ENCODE data around the gene KCNQ1OT1. TPM values are rescaled to one million over a fixed set of nuclear protein-coding genes. Genes with fewer than 3 reads are reported as not detected.

KCNQ1OT1 gene
- total and polyA plus RNA-seq, 2 of the 4 experiments (the other 2 are of a cell fraction): 0.14 to 2.0 TPM

GRCh38 chr11:2702771-2703362, 3.1 kb upstream of the KCNQ1OT1 start:
- Histone ChIP-seq H3K4ac (ENCODE audit: low read depth, low read length) (no peak overlapping the region), H3K4me3 (ENCODE audit: insufficient read depth, low read depth, low read length) (no peak overlapping the region), H3K9me3 (ENCODE audit: control insufficient read depth, insufficient read depth, low read length) (peaks cover 5% of the 10 kb centered on the region; the same call in 1 of the 2 replicates), H2AK9ac (replicated peaks; ENCODE audit: low read depth, low read length, poor library complexity) (no peak overlapping the region), H2BK15ac (ENCODE audit: low read depth, low read length) (no peak overlapping the region), H4K91ac (ENCODE audit: insufficient read depth, low read depth, low read length) (no peak overlapping the region), H4K5ac (ENCODE audit: low read depth, low read length) (no peak overlapping the region), H2AFZ (replicated peaks; ENCODE audit: low read length, poor library complexity) (no peak overlapping the region), H3K9ac (ENCODE audit: low read depth, low read length) (no peak overlapping the region), H4K8ac (ENCODE audit: low read depth in 2 of 2, low read length in 2 of 2) (no peak overlapping the region), H3K14ac (replicated peaks; ENCODE audit: low read depth, low read length) (no peak overlapping the region), H2BK120ac (ENCODE audit: low read depth, low read length) (no peak overlapping the region), H3K9me1 (ENCODE audit: insufficient read depth, low read length) (no peaks in the 10 kb centered on the region), H3K18ac (ENCODE audit: low read depth, low read length) (no peak overlapping the region), H3K23ac (ENCODE audit: low read depth, low read length) (no peak overlapping the region), H4K20me1 (ENCODE audit: insufficient read depth, low read length) (peaks cover 14% of the 10 kb centered on the region), H3K4me1 (ENCODE audit: control insufficient read depth, insufficient read depth, low read length) (peaks cover 3% of the 10 kb centered on the region; the same call in 1 of the 2 replicates), H3K4me2 (ENCODE audit: low read depth, low read length) (no peak overlapping the region), H3K27ac (ENCODE audit: insufficient read depth, low read length) (no peak overlapping the region), H3K56ac (ENCODE audit: extremely low read depth, insufficient read depth, low read length) (no peak overlapping the region), H2BK5ac (ENCODE audit: low read depth, low read length, poor library complexity, severe bottlenecking) (no peak overlapping the region), H3K79me1 (ENCODE audit: low read depth in 1 of 2, low read length in 2 of 2) (peaks cover 0 to 10% of the 10 kb centered on the region in 2 experiments; a peak in 1 of 4 replicates), H2BK20ac (ENCODE audit: low read depth, low read length) (no peak overlapping the region), H2AK5ac (ENCODE audit: low read depth, low read length) (no peak overlapping the region), H3K27me3 (ENCODE audit: control insufficient read depth, insufficient read depth, low read length) (peaks cover 9% of the 10 kb centered on the region), H3K36me3 (ENCODE audit: control insufficient read depth, insufficient read depth, low read length) (no peaks in the 10 kb centered on the region)
- in situ Hi-C loops (cut with MboI; ENCODE audit: low sequenced_read_pairs) (no loop called here), intact Hi-C loops (cut with micrococcal nuclease) (no loop called here), dilution Hi-C loops (cut with HindIII; ENCODE audit: low sequenced_read_pairs, unreplicated experiment) (no loop called here)
- CTCF ChIA-PET: no interaction called here
- 70% methylated on average over 2 of the region's 17 CpGs; no CpG with 5 or more reads in 1 of the 2 experiments for whole genome bisulfite sequencing, 2 experiments (ENCODE audit: extremely low coverage in 2 of 2, insufficient read length in 1 of 2)
- no peak for ATAC-seq (ENCODE audit: low read depth)
- DNase-seq: no peak
- no TSS peak for BruUV-seq (replicated peaks)
- POLR2A ChIA-PET (ENCODE audit: unreplicated experiment): no interaction called here
- TF ChIP-seq RAD21 (IDR thresholded peaks at IDR 0.05; ENCODE audit: low read length) (no peak), MAZ (IDR thresholded peaks at IDR 0.05; ENCODE audit: borderline replicate concordance, low read depth, low read length) (no peak), RCOR1 (IDR thresholded peaks at IDR 0.05; ENCODE audit: insufficient replicate concordance, low read length) (no peak), MAFK (IDR thresholded peaks at IDR 0.05; ENCODE audit: low read depth, low read length) (no peak), POLR2A (IDR thresholded peaks at IDR 0.05; ENCODE audit: low read depth, low read length) (no peak), FOS (IDR thresholded peaks at IDR 0.05; ENCODE audit: low read depth, low read length) (no peak), BHLHE40 (IDR thresholded peaks at IDR 0.05; ENCODE audit: low read depth, low read length) (no peak), CHD1 (IDR thresholded peaks at IDR 0.05; ENCODE audit: low read depth, low read length) (no peak), MXI1 (IDR thresholded peaks at IDR 0.05; ENCODE audit: borderline replicate concordance, low read depth, low read length) (no peak), ELK1 (IDR thresholded peaks at IDR 0.05; ENCODE audit: borderline replicate concordance, low read depth, low read length) (no peak), SMC3 (IDR thresholded peaks at IDR 0.05; ENCODE audit: low read depth, low read length) (no peak)
- TF ChIP-seq, protein P1, sequence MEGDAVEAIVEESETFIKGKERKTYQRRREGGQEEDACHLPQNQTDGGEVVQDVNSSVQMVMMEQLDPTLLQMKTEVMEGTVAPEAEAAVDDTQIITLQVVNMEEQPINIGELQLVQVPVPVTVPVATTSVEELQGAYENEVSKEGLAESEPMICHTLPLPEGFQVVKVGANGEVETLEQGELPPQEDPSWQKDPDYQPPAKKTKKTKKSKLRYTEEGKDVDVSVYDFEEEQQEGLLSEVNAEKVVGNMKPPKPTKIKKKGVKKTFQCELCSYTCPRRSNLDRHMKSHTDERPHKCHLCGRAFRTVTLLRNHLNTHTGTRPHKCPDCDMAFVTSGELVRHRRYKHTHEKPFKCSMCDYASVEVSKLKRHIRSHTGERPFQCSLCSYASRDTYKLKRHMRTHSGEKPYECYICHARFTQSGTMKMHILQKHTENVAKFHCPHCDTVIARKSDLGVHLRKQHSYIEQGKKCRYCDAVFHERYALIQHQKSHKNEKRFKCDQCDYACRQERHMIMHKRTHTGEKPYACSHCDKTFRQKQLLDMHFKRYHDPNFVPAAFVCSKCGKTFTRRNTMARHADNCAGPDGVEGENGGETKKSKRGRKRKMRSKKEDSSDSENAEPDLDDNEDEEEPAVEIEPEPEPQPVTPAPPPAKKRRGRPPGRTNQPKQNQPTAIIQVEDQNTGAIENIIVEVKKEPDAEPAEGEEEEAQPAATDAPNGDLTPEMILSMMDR (conservative IDR thresholded peaks at IDR 0.05; ENCODE audit: low read depth, low read length): no peak
